GM12878 (cell line): ENCODE measurements around the gene TOR1B. TPM values are rescaled to one million over a fixed set of nuclear protein-coding genes. Genes with fewer than 3 reads are reported as not detected.

ENCODE experiments used
- ATAC-seq: fragments of 200-7000 bp; cut with Tn5 transposase; 3 replicates; pipeline ENCODE4 v1.9.1; 2020; ENCODE audit warnings: mild to moderate bottlenecking, moderate library complexity
- BruUV-seq: library from RNA; stranded (reverse); fragments of 400-500 nt; replicated peaks from 2 replicates; lab custom pipeline; 2021; lab: Mats Ljungman, UMichigan
- CTCF ChIA-PET: fragments of 300-600 bp; sonication (Branson Sonifier 250); formaldehyde crosslinking; extraction: SDS; loops from one replicate; lab custom pipeline; 2021; ENCODE audit warnings: inconsistent platforms; lab: Yijun Ruan, JAX
- POLR2A ChIA-PET: fragments of 350-600 bp; formaldehyde crosslinking; extraction: SDS; loops from one replicate; lab custom pipeline; 2021; ENCODE audit warnings: inconsistent platforms; lab: Charles Lee
- RAD21 ChIA-PET: fragments of 300-600 bp; sonication (Branson Sonifier 250); formaldehyde crosslinking; loops from one replicate; lab custom pipeline; 2023; ENCODE audit warnings: antibody characterized with exemption; ENCODE audit not compliant: unreplicated experiment; lab: Charles Lee
- SMC1A ChIA-PET: fragments of 300-600 bp; sonication (Branson Sonifier 250); formaldehyde crosslinking; loops from one replicate; lab custom pipeline; 2023; ENCODE audit not compliant: unreplicated experiment, uncharacterized antibody; lab: Charles Lee
- DNase-seq: peaks from one replicate; pipeline ENCODE4 v3.0.0-alpha.2; 2011; ENCODE audit warnings: low read depth, low spot score
- FAIRE-seq: peaks from 3 replicates; lab custom pipeline; 2011; peaks lifted over from hg19 to GRCh38; lab: Jason Lieb, UNC
- H2AFZ ChIP-seq: 2 replicates; pipeline ENCODE4 v1.6.0; 2011; ENCODE audit warnings: low read depth, low read length, control low read depth; ENCODE audit not compliant: control insufficient read depth
- H3K27ac ChIP-seq: 2 replicates; pipeline ENCODE4 v1.5.1; 2011; ENCODE audit warnings: control low read depth; ENCODE audit not compliant: control insufficient read depth, insufficient read depth
- H3K27me3 ChIP-seq, 2 experiments: replicated peaks in 1 of 2; 2 replicates each; pipeline versions ENCODE4 v1.6.0 to v1.6.1; 2011; ENCODE audit warnings: low read length in 1 of 2; ENCODE audit not compliant: control insufficient read depth in 2 of 2, insufficient read depth in 2 of 2
- H3K36me3 ChIP-seq, 2 experiments: 2 replicates each; pipeline ENCODE4 v1.5.1; 2011; ENCODE audit warnings: low read length in 1 of 2; ENCODE audit not compliant: control insufficient read depth in 2 of 2, insufficient read depth in 2 of 2
- H3K4me1 ChIP-seq: 2 replicates; pipeline ENCODE4 v1.6.1; 2011; ENCODE audit warnings: mild to moderate bottlenecking, low read length, moderate library complexity, mixed read lengths; ENCODE audit not compliant: control insufficient read depth, insufficient read depth
- H3K4me2 ChIP-seq: 2 replicates; pipeline ENCODE4 v1.6.0; 2011; ENCODE audit warnings: control low read depth; ENCODE audit not compliant: control insufficient read depth, insufficient read depth
- H3K4me3 ChIP-seq: fragments of 200-600 bp; sonication (generic); 2 replicates; pipeline ENCODE4 v1.5.1; 2016
- H3K79me2 ChIP-seq: 2 replicates; pipeline ENCODE4 v1.6.0; 2011; ENCODE audit warnings: low read length; ENCODE audit not compliant: control insufficient read depth, insufficient read depth
- H3K9ac ChIP-seq: 2 replicates; pipeline ENCODE4 v1.8.0; 2011; ENCODE audit warnings: low read length, control low read depth, mixed read lengths; ENCODE audit not compliant: control insufficient read depth, insufficient read depth
- H3K9me3 ChIP-seq: replicated peaks from 3 replicates; pipeline ENCODE4 v1.5.1; 2011; ENCODE audit warnings: mild to moderate bottlenecking, low read length; ENCODE audit not compliant: control insufficient read depth, insufficient read depth
- H4K20me1 ChIP-seq: 2 replicates; pipeline ENCODE4 v1.6.0; 2011; ENCODE audit not compliant: control insufficient read depth, insufficient read depth
- BHLHE40 ChIP-seq, 2 experiments: fragments of 450-650 bp in 1 of 2; IDR thresholded peaks; 2 replicates each; pipeline ENCODE4 v1.6.1; 2011 to 2017; ENCODE audit warnings: low read depth in 2 of 2, borderline replicate concordance in 1 of 2, improper control_type of control experiment in 1 of 2, low read length in 1 of 2, mild to moderate bottlenecking in 1 of 2
- HDAC2 ChIP-seq: fragments of 200-600 bp; sonication (generic); IDR thresholded peaks from 2 replicates; pipeline ENCODE4 v1.6.1; 2017
- KAT2A ChIP-seq: conservative IDR thresholded peaks from 2 replicates; pipeline ENCODE4 v1.6.1; 2011; ENCODE audit warnings: low read depth, low read length; ENCODE audit not compliant: control insufficient read depth
- NFIC ChIP-seq: IDR thresholded peaks from 2 replicates; pipeline ENCODE4 v1.6.1; 2012; ENCODE audit warnings: low read depth, mild to moderate bottlenecking, inconsistent platforms, low read length, moderate library complexity
- PAX5 ChIP-seq: IDR thresholded peaks from 2 replicates; pipeline ENCODE4 v1.6.1; 2011; ENCODE audit warnings: low read depth, low read length, borderline replicate concordance
- PML ChIP-seq: IDR thresholded peaks from 2 replicates; pipeline ENCODE4 v1.6.1; 2012; ENCODE audit warnings: low read length, inconsistent platforms
- RBBP5 ChIP-seq: fragments of 200-600 bp; sonication (generic); conservative IDR thresholded peaks from 2 replicates; pipeline ENCODE4 v1.6.1; 2016
- SPI1 ChIP-seq: IDR thresholded peaks from 2 replicates; pipeline ENCODE4 v1.6.1; 2011; ENCODE audit warnings: low read depth, mild to moderate bottlenecking, low read length, moderate library complexity, borderline replicate concordance; ENCODE audit not compliant: insufficient read depth
- STAT1 ChIP-seq: fragments of 450-650 bp; conservative IDR thresholded peaks from 2 replicates; pipeline ENCODE4 v1.6.1; 2014; ENCODE audit warnings: antibody characterized with exemption, mild to moderate bottlenecking
- TCF3 ChIP-seq: IDR thresholded peaks from 2 replicates; pipeline ENCODE4 v1.6.1; 2012; ENCODE audit warnings: low read depth, mild to moderate bottlenecking, low read length, borderline replicate concordance; ENCODE audit not compliant: insufficient read depth
- USF2 ChIP-seq: IDR thresholded peaks from 2 replicates; pipeline ENCODE4 v1.6.1; 2011; ENCODE audit warnings: low read depth, low read length, improper control_type of control experiment, borderline replicate concordance
- ZNF592 ChIP-seq: fragments of 450-650 bp; IDR thresholded peaks from 2 replicates; pipeline ENCODE4 v1.6.1; 2017; ENCODE audit warnings: mild to moderate bottlenecking, moderate library complexity
- WGBS: methylation state at CpG from one replicate; pipeline ENCODE4 v1.1.6; 2016; ENCODE audit warnings: low lambda C conversion rate; ENCODE audit not compliant: insufficient replicate concordance, insufficient coverage; ENCODE audit errors: missing lambda C conversion rate; 5-methylcytosine and 5-hydroxymethylcytosine counted together
- in situ Hi-C: fragments of 300-500 bp; cut with MboI; formaldehyde crosslinking; loops from 9 replicates; pipeline ENCODE4 v1.14.3; 2018; ENCODE audit warnings: mixed read lengths
- intact Hi-C: fragments of 100-400 bp; cut with micrococcal nuclease; formaldehyde crosslinking; loops from one replicate; pipeline ENCODE4 v1.14.2; 2022; ENCODE audit not compliant: unreplicated experiment
- polyA plus RNA-seq, 11 experiments: library from polyadenylated mRNA; depleted of rRNA in 4 of 11; unstranded in 6 of 11; stranded (reverse) in 5 of 11; fragments of >200 nt; fragmentation: Nextera tagmentation in 4 of 11; fragmentation: Illumina TruSeq in 1 of 11; extraction: Ambion mirVana in 4 of 11; extraction: Trizol in 1 of 11; gene quantifications; 1 replicate in 1 of 11; 2 replicates in 10 of 11; pipeline versions ENCODE4 v1.2.1 to v1.2.3, GENCODE V29; 2011 to 2016; ENCODE audit warnings: inconsistent platforms in 2 of 11, missing spikeins in 2 of 11, low read depth in 1 of 11
- total RNA-seq, 4 experiments: library from RNA; depleted of rRNA in 3 of 4; stranded (reverse); fragments of >200 nt in 3 of 4; fragmentation: Illumina TruSeq in 1 of 4; extraction: Trizol in 1 of 4; gene quantifications; 2 replicates each; pipeline versions ENCODE4 v1.2.1 to v1.2.3, GENCODE V29; 2013 to 2021
- TF ChIP-seq, protein P1 (sequence below): fragments of 450-650 bp; IDR thresholded peaks from 2 replicates; pipeline ENCODE4 v1.6.1; 2017; ENCODE audit warnings: mild to moderate bottlenecking

The TOR1B gene
- total and polyA plus RNA-seq, 10 of the 15 experiments (the other 5 are each of a cell fraction or from before 2014, with no cell fraction given): 1.8 to 17.5 (median 9.9) TPM

DNA sequence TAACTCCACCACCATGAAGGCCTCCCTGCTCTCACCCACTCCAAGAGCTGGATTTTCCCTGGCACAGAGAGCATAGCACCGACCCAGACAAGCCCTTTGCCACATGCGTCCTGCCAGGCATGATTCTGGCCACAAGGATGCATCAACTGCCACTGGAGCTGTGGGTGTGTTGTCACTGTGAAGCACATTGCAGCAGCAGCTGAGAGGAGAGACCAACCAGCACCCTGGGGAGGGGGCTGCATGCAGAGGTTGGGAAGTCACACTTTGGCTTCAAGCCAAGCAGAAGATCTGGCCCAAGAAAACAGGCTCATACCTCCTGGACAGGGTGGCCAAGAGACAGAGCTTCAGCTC is 27.6 kb upstream of the TOR1B start:
- DNase-seq: no peak
- no peaks in the 10 kb centered on the region for H3K36me3 ChIP-seq
- WGBS: 0% methylated on average over 2 of the region's 2 CpGs
- no peak overlapping the region for H3K4me2 ChIP-seq
- H3K79me2 ChIP-seq: no peaks in the 10 kb centered on the region
- no peak overlapping the region for H2AFZ ChIP-seq
- POLR2A ChIA-PET: no interaction called here
- RAD21 ChIA-PET: interaction anchor here (0.5 kb wide), 1 partner anchor 47 kb away, joined by 3 read pairs; no protein-coding TSS in a partner anchor
- FAIRE-seq: no peak
- peaks cover 0 to 1% of the 10 kb centered on the region in 2 experiments; a peak in 1 of 4 replicates for H3K27me3 ChIP-seq
- no peak overlapping the region for H3K4me3 ChIP-seq
- SMC1A ChIA-PET: interaction anchor here (1.2 kb wide), 1 partner anchor 38 kb away, joined by 3 read pairs; no protein-coding TSS in a partner anchor
- no peak overlapping the region for H3K9ac ChIP-seq
- no peaks in the 10 kb centered on the region for H3K4me1 ChIP-seq
- no peak for ATAC-seq
- no peaks in the 10 kb centered on the region for H4K20me1 ChIP-seq
- intact Hi-C loops (no loop called here), in situ Hi-C loops (no loop called here)
- TF ChIP-seq RBBP5 (no peak), HDAC2 (no peak), SPI1 (no peak), PML (no peak), KAT2A (no peak), ZNF592 (no peak), NFIC (no peak), TCF3 (no peak), STAT1 (no peak), PAX5 (no peak), BHLHE40 (IDR thresholded peaks at IDR 0.05; ENCODE audit: borderline replicate concordance in 1 of 2, low read depth in 2 of 2, low read length in 1 of 2) (no peak), USF2 (no peak)
- TF ChIP-seq, protein P1, sequence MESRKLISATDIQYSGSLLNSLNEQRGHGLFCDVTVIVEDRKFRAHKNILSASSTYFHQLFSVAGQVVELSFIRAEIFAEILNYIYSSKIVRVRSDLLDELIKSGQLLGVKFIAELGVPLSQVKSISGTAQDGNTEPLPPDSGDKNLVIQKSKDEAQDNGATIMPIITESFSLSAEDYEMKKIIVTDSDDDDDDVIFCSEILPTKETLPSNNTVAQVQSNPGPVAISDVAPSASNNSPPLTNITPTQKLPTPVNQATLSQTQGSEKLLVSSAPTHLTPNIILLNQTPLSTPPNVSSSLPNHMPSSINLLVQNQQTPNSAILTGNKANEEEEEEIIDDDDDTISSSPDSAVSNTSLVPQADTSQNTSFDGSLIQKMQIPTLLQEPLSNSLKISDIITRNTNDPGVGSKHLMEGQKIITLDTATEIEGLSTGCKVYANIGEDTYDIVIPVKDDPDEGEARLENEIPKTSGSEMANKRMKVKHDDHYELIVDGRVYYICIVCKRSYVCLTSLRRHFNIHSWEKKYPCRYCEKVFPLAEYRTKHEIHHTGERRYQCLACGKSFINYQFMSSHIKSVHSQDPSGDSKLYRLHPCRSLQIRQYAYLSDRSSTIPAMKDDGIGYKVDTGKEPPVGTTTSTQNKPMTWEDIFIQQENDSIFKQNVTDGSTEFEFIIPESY: no peak
- H3K27ac ChIP-seq: no peak overlapping the region
- H3K9me3 ChIP-seq: no peaks in the 10 kb centered on the region
- CTCF ChIA-PET: no interaction called here
- no TSS peak for BruUV-seq
